Lower lobe of right lung (tissue), 2 donors: ENCODE results near the gene NEAT1. TPM values are rescaled to one million over a fixed set of nuclear protein-coding genes. Genes with fewer than 3 reads are reported as not detected.

Experiments used
- ATAC-seq, 2 donors: fragments of 200-7000 bp; cut with Tn5 transposase; one replicate each; pipeline ENCODE4 v1.9.1; 2020 to 2022; ENCODE audit warnings: mild to moderate bottlenecking in 2 of 2, moderate library complexity in 2 of 2
- DNase-seq: peaks from one replicate; pipeline ENCODE4 v3.0.0-alpha.2; 2020
- H3K27ac ChIP-seq: fragments of 200-600 bp; one replicate; pipeline ENCODE4 v1.8.0; 2022
- H3K27me3 ChIP-seq: fragments of 200-600 bp; one replicate; pipeline ENCODE4 v1.8.0; 2022; ENCODE audit warnings: low read depth
- H3K36me3 ChIP-seq: fragments of 200-600 bp; one replicate; pipeline ENCODE4 v1.8.0; 2022; ENCODE audit warnings: mild to moderate bottlenecking
- H3K4me1 ChIP-seq: fragments of 200-600 bp; one replicate; pipeline ENCODE4 v1.8.0; 2022
- H3K4me3 ChIP-seq: fragments of 200-600 bp; one replicate; pipeline ENCODE4 v1.8.0; 2022; ENCODE audit warnings: mild to moderate bottlenecking
- H3K9me3 ChIP-seq: fragments of 200-600 bp; one replicate; pipeline ENCODE4 v1.8.0; 2022
- intact Hi-C: fragments of 100-400 bp; cut with DNase I; formaldehyde crosslinking; loops from one replicate; pipeline ENCODE4 v1.11.0; 2022
- total RNA-seq: library from RNA; stranded (reverse); fragmentation: NEBNext Ultra II Directional; extraction: Animal tissue kit (Norgen Biotek cat#: 25700); gene quantifications from one replicate; pipeline ENCODE4 v1.2.1, GENCODE V29; 2021
- TF ChIP-seq, protein P1 (sequence below): fragments of 200-600 bp; IDR thresholded peaks from one replicate; pipeline ENCODE4 v1.8.0; 2022; ENCODE audit warnings: antibody characterized with exemption, mild to moderate bottlenecking
- donor health status: DM: no; HTN: yes; CAD: no; lungs with severe emphysema.

The NEAT1 gene
- total RNA-seq, 1 donor from 2014 or later = 980 TPM

DNA sequence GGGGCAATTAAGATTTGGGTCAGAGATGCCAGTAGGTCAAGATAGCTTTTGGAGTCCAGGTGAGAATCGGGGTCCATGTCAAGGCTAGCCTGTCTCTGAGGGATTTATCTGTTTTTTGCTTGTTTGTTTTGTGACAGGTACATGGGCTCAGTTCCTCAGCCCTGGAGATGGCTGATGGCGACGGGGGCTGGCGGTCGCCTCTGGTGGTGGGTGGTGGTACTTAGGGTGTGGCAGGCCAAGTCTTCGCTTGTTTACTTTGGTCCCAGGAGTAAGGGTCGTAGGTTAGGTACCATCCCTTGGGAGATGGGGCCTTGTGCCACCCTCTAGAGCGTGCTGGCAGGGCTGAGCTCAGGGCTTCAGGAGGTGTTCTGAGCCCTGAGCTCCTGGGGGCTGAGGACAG is 44.8 kb upstream of the NEAT1 start:
- Histone ChIP-seq H3K4me3 (no peak overlapping the region), H3K4me1 (peaks cover 26% of the 10 kb centered on the region), H3K27ac (no peak overlapping the region), H3K36me3 (no peaks in the 10 kb centered on the region), H3K9me3 (no peaks in the 10 kb centered on the region), H3K27me3 (no peaks in the 10 kb centered on the region)
- intact Hi-C loops = no loop called here
- DNase-seq (no peak), ATAC-seq (no peak)
- TF ChIP-seq, protein P1, sequence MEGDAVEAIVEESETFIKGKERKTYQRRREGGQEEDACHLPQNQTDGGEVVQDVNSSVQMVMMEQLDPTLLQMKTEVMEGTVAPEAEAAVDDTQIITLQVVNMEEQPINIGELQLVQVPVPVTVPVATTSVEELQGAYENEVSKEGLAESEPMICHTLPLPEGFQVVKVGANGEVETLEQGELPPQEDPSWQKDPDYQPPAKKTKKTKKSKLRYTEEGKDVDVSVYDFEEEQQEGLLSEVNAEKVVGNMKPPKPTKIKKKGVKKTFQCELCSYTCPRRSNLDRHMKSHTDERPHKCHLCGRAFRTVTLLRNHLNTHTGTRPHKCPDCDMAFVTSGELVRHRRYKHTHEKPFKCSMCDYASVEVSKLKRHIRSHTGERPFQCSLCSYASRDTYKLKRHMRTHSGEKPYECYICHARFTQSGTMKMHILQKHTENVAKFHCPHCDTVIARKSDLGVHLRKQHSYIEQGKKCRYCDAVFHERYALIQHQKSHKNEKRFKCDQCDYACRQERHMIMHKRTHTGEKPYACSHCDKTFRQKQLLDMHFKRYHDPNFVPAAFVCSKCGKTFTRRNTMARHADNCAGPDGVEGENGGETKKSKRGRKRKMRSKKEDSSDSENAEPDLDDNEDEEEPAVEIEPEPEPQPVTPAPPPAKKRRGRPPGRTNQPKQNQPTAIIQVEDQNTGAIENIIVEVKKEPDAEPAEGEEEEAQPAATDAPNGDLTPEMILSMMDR = no peak

DNA sequence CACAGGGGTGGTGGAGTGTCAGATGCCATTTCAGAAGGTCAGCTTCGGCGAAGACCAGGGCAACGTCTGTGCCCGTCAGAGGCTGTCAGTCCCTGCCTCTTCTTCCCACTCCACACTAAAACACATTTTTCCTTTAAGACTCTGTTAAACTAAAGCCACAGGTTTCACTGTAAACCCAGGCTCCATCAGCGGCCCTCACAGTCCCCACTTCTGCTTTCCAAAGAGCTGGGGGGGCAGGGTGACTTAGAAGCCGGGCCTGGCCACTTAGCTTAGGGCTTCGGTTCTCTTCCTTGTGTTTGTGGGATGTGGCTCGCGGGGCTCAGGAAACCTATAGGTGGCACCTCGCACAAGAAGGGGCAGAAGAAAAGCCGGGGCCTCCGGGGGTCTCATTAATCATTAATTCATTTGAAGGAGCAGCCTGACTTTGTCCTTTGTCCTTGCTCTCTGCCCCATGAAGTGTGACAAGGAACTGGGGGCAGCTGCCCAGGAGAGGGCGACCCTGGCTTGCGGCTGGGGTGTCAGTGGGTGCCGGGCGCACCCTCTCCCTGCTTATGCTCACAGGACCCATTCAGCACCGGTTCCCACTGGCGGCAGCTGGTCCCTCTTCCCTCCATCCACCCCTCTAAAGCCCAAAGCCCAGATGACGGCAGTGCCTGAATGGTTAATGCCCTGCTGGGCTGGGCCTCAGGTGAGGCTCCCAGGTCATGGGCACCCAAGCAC is 44.2 kb upstream of the NEAT1 start:
- TF ChIP-seq, protein P1 = no peak
- ATAC-seq (no peak), DNase-seq (no peak)
- Histone ChIP-seq H3K27me3 (no peaks in the 10 kb centered on the region), H3K4me3 (no peak overlapping the region), H3K4me1 (peaks cover 32% of the 10 kb centered on the region), H3K36me3 (no peaks in the 10 kb centered on the region), H3K27ac (no peak overlapping the region), H3K9me3 (no peaks in the 10 kb centered on the region)
- intact Hi-C loops = no loop called here

DNA sequence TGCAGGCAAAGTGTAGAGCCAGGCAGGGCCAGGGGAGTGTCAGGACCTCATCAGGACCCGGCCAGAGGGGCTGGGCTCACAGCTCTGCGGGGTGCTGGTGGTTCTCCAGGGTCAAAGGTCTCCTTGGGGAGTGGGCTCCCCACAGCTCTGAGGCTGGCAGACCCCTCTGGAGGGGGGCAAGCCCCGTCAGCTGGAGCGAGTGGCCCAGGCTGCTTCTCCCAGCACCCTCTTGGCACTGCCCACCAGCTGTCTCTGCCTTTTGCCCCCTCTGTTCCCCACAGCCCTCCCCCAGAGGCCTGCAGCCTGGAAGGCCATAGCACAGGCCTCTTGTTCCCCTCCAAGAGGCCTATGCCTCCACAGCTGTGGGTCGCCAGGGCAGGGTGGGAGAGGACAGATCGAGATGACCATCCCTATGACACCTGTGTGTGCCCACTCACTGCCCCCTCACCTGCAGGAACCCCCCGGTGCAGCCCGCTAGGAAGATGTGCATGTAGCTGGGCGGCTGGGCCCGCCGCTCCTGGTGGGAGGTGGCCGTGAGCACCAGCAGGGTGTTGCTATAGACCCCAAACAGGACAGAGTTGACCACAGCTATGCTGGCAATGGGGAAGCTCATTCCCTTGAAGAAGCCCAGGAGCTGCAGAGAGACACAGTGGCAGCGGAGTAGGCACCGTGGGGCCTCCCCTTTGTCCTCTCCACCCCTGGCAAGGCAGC is 43.5 kb upstream of the NEAT1 start:
- Histone ChIP-seq H3K4me3 (no peak overlapping the region), H3K4me1 (peaks cover 39% of the 10 kb centered on the region), H3K36me3 (no peaks in the 10 kb centered on the region), H3K27me3 (no peaks in the 10 kb centered on the region), H3K27ac (no peak overlapping the region), H3K9me3 (no peaks in the 10 kb centered on the region)
- TF ChIP-seq, protein P1 = no peak
- ATAC-seq (no peak), DNase-seq (no peak)
- intact Hi-C loops = no loop called here

DNA sequence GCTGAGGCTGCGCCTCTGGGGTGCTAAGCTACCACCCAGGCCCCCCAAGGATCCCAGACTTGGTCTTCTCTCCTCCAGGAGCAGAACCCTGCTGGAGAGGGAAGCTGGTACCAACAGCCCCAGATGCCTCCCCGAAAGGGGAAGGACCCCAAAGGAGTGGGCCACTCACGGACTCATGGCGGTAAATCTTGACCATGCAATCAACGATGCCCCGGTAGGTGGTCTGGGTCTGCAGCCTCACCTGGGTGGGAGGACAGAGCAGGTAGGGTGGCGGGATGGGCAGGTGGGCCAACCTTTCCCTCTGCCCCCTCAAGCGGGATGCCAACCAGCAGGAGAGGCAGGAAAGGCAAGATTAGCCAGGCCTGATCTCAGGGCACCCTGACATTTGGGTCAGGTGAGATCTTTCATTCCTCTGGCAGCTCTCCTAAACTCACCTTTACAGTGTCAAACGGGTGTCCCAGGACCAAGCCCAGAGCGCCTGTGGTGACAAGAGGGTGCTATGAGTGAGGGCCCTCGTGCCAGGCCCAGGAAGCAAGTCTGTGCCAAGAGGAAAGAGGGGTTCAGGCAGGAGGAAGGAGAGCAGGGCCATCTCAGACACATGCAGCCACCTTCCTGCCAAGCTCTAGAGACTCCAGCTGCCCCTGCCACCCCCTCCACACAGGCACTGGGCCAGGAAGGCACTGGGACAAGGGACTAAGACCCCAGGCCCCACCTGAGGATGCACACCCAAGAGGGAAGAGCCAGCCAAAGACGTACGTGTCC is 42.7 kb upstream of the NEAT1 start:
- peak overlapping the region; percentile 98 for H3K27ac ChIP-seq
- H3K9me3 ChIP-seq = no peaks in the 10 kb centered on the region
- TF ChIP-seq, protein P1 = no peak
- peaks cover 47% of the 10 kb centered on the region for H3K4me1 ChIP-seq
- DNase-seq (no peak), ATAC-seq (no peak)
- no peaks in the 10 kb centered on the region for H3K36me3 ChIP-seq
- no peak overlapping the region for H3K4me3 ChIP-seq
- intact Hi-C loops = no loop called here
- H3K27me3 ChIP-seq = no peaks in the 10 kb centered on the region

DNA sequence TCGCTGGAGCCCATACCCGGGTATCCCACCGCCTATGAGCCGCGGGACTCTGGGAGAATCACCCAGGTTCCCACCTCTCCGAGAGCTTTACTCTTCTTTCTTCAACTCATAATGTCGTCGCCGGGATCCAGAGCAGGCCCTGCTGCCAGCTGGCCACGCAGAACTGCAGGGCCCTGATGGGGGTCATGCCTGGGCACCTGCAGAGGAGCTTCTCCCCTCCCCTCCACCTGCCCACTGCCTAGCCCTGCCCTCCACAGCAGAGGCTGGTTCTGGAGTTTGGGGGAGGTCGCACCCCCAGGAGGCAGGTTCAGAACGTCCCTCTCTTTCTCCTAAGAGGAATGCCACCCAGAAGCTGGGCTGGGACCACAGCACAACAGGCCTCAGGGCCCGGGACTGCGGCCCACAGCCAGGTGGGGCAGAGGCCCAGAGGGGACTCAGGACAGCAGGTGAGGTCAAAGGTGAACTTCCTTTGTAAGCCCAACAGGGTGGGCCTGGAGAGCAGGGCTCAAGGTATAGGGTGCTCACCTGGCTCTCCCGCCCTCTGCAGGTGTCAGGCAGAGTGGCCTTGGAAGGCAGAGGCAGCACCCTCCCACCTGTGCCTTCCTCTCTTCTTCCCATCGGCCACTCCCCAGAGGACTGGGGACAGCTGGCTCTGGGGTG is 42.0 kb upstream of the NEAT1 start:
- ATAC-seq = no peak
- Histone ChIP-seq H3K4me1 (peaks cover 54% of the 10 kb centered on the region), H3K9me3 (no peaks in the 10 kb centered on the region), H3K27ac (peak overlapping the region; percentile 98), H3K27me3 (no peaks in the 10 kb centered on the region), H3K36me3 (no peaks in the 10 kb centered on the region), H3K4me3 (no peak overlapping the region)
- DNase-seq = no peak
- TF ChIP-seq, protein P1 = no peak
- intact Hi-C loops = no loop called here
